Measurements from ENCODE around the gene DCAKD. TPM values are rescaled to one million over a fixed set of nuclear protein-coding genes. Genes with fewer than 3 reads are reported as not detected.

Gene DCAKD
- total RNA-seq, 1 donor from 2014 or later: 5.0 TPM

DNA sequence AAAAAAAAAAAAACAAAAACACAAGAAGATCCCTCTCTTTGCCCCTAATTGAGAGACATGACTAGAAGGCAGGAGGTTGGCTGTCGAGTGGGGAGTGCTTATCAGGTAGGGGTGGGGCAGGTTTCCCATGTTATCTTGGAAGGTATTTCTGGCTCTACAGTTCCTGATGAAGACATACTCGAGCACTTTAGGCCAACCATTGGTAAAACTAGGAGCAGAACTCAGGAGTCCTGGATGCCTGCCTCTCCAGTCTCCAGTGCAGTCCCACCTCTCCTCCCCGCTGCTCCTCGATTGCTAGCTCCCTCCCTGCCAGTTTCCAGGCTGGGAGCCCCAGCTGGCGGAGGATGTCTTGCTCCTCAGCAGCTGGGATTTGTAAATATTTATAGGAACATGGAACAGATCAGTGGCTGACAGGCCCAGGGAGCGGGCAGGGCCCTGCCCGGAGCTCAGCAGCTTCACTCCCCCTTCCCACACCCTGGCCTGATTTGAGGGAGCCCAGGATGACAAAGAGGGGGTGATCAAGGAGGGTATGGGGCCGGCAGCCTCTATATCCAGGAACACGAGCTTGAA is 71.9 kb downstream of the DCAKD start:
- no peak for DNase-seq (ENCODE audit: low spot score in 2 of 2)
- no peaks in the 10 kb centered on the region for H3K4me1 ChIP-seq
- no peaks in the 10 kb centered on the region for H3K36me3 ChIP-seq
- TF ChIP-seq, protein P1, sequence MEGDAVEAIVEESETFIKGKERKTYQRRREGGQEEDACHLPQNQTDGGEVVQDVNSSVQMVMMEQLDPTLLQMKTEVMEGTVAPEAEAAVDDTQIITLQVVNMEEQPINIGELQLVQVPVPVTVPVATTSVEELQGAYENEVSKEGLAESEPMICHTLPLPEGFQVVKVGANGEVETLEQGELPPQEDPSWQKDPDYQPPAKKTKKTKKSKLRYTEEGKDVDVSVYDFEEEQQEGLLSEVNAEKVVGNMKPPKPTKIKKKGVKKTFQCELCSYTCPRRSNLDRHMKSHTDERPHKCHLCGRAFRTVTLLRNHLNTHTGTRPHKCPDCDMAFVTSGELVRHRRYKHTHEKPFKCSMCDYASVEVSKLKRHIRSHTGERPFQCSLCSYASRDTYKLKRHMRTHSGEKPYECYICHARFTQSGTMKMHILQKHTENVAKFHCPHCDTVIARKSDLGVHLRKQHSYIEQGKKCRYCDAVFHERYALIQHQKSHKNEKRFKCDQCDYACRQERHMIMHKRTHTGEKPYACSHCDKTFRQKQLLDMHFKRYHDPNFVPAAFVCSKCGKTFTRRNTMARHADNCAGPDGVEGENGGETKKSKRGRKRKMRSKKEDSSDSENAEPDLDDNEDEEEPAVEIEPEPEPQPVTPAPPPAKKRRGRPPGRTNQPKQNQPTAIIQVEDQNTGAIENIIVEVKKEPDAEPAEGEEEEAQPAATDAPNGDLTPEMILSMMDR (IDR thresholded peaks at IDR 0.05): no peak
- no peaks in the 10 kb centered on the region for H3K9me3 ChIP-seq
- H3K4me3 ChIP-seq: no peak overlapping the region
- intact Hi-C loops (cut with DNase I): no loop called here
- no peaks in the 10 kb centered on the region for H3K27me3 ChIP-seq
- H3K27ac ChIP-seq: no peak overlapping the region

DNA sequence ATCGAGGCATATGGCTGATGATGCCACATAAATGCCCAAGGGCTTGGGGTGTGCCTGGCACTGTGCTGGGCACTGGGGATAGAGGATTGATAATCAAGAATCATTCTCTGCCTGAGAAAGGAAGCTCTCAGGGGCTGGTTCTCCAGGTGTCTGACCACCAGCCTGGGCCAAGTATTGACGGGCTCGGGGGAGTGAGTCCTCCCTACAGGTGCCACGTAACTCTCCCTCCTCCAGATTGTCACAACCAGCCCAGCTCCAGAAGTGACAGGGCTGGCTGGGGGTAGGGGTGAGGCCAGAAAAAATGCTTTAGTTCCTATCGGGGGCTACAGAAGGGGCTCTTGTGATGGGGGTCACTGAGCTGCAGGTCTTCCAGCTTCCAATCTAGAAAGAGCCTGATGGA is 72.6 kb downstream of the DCAKD start:
- H3K4me1 ChIP-seq: no peaks in the 10 kb centered on the region
- no peak for DNase-seq (ENCODE audit: low spot score in 2 of 2)
- intact Hi-C loops (cut with DNase I): no loop called here
- H3K4me3 ChIP-seq: no peak overlapping the region
- no peaks in the 10 kb centered on the region for H3K27me3 ChIP-seq
- H3K36me3 ChIP-seq: no peaks in the 10 kb centered on the region
- TF ChIP-seq, protein P1 (IDR thresholded peaks at IDR 0.05): no peak
- no peak overlapping the region for H3K27ac ChIP-seq
- H3K9me3 ChIP-seq: no peaks in the 10 kb centered on the region

DNA sequence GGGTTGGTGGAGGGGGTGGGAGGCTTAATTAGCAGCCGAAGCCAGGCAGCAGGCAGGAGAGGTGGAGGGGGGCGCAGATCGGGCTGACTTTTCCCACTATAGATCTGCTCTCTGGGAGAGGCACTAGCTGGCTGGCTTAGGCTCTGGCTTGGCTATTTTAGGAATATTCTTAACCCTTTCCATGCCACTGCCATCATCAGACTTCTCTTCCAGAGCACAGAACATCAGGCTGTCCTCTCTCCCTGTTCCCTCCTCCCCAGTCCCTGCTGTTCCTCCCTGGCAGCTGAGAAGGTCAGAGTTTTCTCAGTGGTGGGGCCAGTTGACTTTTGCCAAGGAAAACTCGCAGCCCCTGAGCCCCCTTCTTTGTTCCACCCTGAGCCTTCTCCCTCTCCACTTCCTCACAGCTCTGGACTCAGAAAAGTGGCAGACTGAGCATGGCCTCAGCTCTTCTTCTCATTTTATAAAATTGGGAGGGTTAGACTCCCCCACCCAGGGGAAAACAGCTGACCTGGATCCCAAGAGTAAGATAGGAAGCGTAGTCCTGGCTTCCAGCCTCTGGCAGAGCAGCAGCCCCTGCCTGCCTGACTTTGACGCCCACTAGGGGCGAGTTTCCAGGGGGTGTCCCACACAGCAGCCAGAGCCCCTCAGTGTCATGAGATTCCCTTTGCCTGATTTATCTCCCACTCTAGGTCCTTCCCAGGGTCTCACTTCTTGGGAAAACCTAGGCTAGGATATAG is 73.5 kb downstream of the DCAKD start:
- H3K27me3 ChIP-seq: no peaks in the 10 kb centered on the region
- DNase-seq (ENCODE audit: low spot score in 2 of 2): no peak
- no peaks in the 10 kb centered on the region for H3K9me3 ChIP-seq
- no peak overlapping the region for H3K4me3 ChIP-seq
- TF ChIP-seq, protein P1 (IDR thresholded peaks at IDR 0.05): no peak
- no peaks in the 10 kb centered on the region for H3K36me3 ChIP-seq
- no peak overlapping the region for H3K27ac ChIP-seq
- intact Hi-C loops (cut with DNase I): no loop called here
- no peaks in the 10 kb centered on the region for H3K4me1 ChIP-seq

DNA sequence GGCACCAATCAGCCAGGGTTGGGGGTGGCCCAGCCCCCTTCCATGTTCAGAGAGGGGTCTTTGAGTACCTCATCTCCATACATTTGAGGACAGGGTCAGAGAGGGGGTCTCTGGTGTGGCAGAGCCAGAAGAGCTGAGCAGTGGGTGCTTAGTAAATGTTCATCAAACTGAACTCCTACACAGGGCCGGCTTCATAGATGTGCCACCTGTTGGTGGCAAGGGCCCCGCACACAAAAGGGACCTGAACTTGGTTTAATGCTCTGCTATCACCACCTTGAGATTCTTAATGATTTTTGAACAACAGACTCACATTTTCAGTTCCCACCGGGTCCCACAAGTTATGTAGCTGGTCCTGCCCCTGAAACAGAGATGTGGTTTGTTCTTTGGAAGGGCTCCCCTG is 74.4 kb downstream of the DCAKD start:
- Histone ChIP-seq H3K4me3 (no peak overlapping the region), H3K36me3 (no peaks in the 10 kb centered on the region), H3K27ac (no peak overlapping the region), H3K27me3 (no peaks in the 10 kb centered on the region), H3K4me1 (no peaks in the 10 kb centered on the region), H3K9me3 (no peaks in the 10 kb centered on the region)
- intact Hi-C loops (cut with DNase I): no loop called here
- TF ChIP-seq, protein P1 (IDR thresholded peaks at IDR 0.05): no peak
- DNase-seq (ENCODE audit: low spot score in 2 of 2): no peak

DNA sequence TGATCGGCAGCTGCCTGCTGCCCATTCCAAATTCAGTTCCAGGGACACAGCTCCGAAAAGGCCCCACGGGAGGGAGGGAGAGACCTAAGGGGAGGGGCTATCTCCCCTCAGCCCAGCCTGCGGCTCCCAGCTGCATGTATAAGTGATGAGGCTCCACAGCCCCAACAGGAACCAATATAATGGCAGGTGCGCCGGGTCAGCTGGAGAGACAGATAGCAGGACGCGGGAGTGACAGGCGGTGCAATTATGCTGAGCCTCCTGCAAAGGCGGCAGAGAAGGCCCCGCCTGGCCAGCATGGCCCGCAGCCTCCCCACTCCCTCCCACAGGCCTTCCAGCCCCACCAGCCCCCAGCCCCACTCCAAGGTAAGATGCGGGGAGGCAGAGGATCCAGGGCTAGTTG is 75.2 kb downstream of the DCAKD start:
- intact Hi-C loops (cut with DNase I): no loop called here
- H3K9me3 ChIP-seq: no peaks in the 10 kb centered on the region
- no peaks in the 10 kb centered on the region for H3K27me3 ChIP-seq
- H3K4me3 ChIP-seq: no peak overlapping the region
- no peaks in the 10 kb centered on the region for H3K36me3 ChIP-seq
- TF ChIP-seq, protein P1 (IDR thresholded peaks at IDR 0.05): no peak
- no peak for DNase-seq (ENCODE audit: low spot score in 2 of 2)
- H3K27ac ChIP-seq: no peak overlapping the region
- H3K4me1 ChIP-seq: no peaks in the 10 kb centered on the region

Other genes with a start within 250 kb of the DCAKD start
- 9.9 TPM for gene GJC1, start 221.3 kb downstream of the DCAKD start, total RNA-seq
- gene HIGD1B, start 203.7 kb downstream of the DCAKD start, total RNA-seq: not detected
- 126 TPM for gene EFTUD2, start 152.2 kb downstream of the DCAKD start, total RNA-seq
- 1.7 TPM for gene GFAP, start 136.1 kb downstream of the DCAKD start, total RNA-seq
- gene KIF18B, start 103.9 kb downstream of the DCAKD start, total RNA-seq: not detected
- not detected for gene C1QL1, start 83.3 kb downstream of the DCAKD start, total RNA-seq
- gene NMT1, start 9.7 kb upstream of the DCAKD start, total RNA-seq: 89.7 TPM
- 65.5 TPM for gene PLCD3, start 80.9 kb upstream of the DCAKD start, total RNA-seq
- 14.7 TPM for gene ACBD4, start 84.1 kb upstream of the DCAKD start, total RNA-seq
- 23.7 TPM for gene HEXIM1, start 96.8 kb upstream of the DCAKD start, total RNA-seq
- 1.4 TPM for gene HEXIM2, start 110.2 kb upstream of the DCAKD start, total RNA-seq
- gene FMNL1, start 170.3 kb upstream of the DCAKD start, total RNA-seq: 10.7 TPM
- not detected for gene SPATA32, start 210.5 kb upstream of the DCAKD start, total RNA-seq

All from ascending aorta (tissue), 2 donors.